GM06990 (cell line): ENCODE data around the gene TKTL1.

Experiments used
- DNase-seq: peaks from one replicate; pipeline ENCODE4 v3.0.0-alpha.2; 2011; ENCODE audit not compliant: insufficient read length; ENCODE audit errors: extremely low read depth
- H3K27me3 ChIP-seq: replicated peaks from 2 replicates; pipeline ENCODE4 v1.6.0; 2011; ENCODE audit warnings: low read length; ENCODE audit not compliant: control insufficient read depth, insufficient read depth
- H3K36me3 ChIP-seq: 2 replicates; pipeline ENCODE4 v1.5.1; 2011; ENCODE audit warnings: low read length; ENCODE audit not compliant: control insufficient read depth, insufficient read depth
- H3K4me3 ChIP-seq: replicated peaks from 2 replicates; pipeline ENCODE4 v1.5.1; 2011; ENCODE audit warnings: low read depth, mild to moderate bottlenecking, control low read depth, low read length
- CTCF ChIP-seq: IDR thresholded peaks from 2 replicates; pipeline ENCODE4 v1.5.1; 2011; ENCODE audit warnings: low read length, control low read depth, mild to moderate bottlenecking, inconsistent platforms; ENCODE audit not compliant: insufficient read depth, poor library complexity, severe bottlenecking

Gene TKTL1

GRCh38 chrX:154349979-154350378 lies 54.4 kb downstream of the TKTL1 start:
- no peak overlapping the region for H3K4me3 ChIP-seq
- H3K36me3 ChIP-seq: peaks cover 18% of the 10 kb centered on the region
- no peak for TF ChIP-seq CTCF
- H3K27me3 ChIP-seq: no peaks in the 10 kb centered on the region
- no peak for DNase-seq

- DNase-seq: no peak
- Histone ChIP-seq H3K4me3 (no peak overlapping the region), H3K36me3 (peaks cover 19% of the 10 kb centered on the region), H3K27me3 (no peaks in the 10 kb centered on the region)
- TF ChIP-seq CTCF: no peak
Observed at GRCh38 chrX:154350429-154351182, 55.0 kb downstream of the TKTL1 start.

GRCh38 chrX:154351183-154352011 lies 55.8 kb downstream of the TKTL1 start:
- peaks cover 22% of the 10 kb centered on the region for H3K36me3 ChIP-seq
- TF ChIP-seq CTCF: no peak
- DNase-seq: no peak
- no peaks in the 10 kb centered on the region for H3K27me3 ChIP-seq
- no peak overlapping the region for H3K4me3 ChIP-seq

- DNase-seq: no peak
- H3K4me3 ChIP-seq: no peak overlapping the region
- H3K36me3 ChIP-seq: peaks cover 22% of the 10 kb centered on the region
- H3K27me3 ChIP-seq: no peaks in the 10 kb centered on the region
- no peak for TF ChIP-seq CTCF
Observed at GRCh38 chrX:154352012-154352401, 56.4 kb downstream of the TKTL1 start.

- TF ChIP-seq CTCF: no peak
- H3K27me3 ChIP-seq: no peaks in the 10 kb centered on the region
- peaks cover 25% of the 10 kb centered on the region for H3K36me3 ChIP-seq
- no peak overlapping the region for H3K4me3 ChIP-seq
- DNase-seq: no peak
Observed at GRCh38 chrX:154352466-154352865, 56.9 kb downstream of the TKTL1 start.
